ENCODE measurements around the gene SH3PXD2B.

GRCh38 chr5:172417983-172418630 lies 36.2 kb downstream of the SH3PXD2B start:
- peak; percentile 6 for TF ChIP-seq CEBPB (IDR thresholded peaks at IDR 0.05)
- TF ChIP-seq EP300 (IDR thresholded peaks at IDR 0.05; ENCODE audit: borderline replicate concordance): peak; percentile 88
